SK-N-SH (cell line): ENCODE data around the gene LPXN.

Experiments
- CTCF ChIP-seq: fragments of 200-600 bp; sonication (generic); IDR thresholded peaks from 2 replicates; pipeline ENCODE4 v1.6.1; 2017; ENCODE audit warnings: antibody characterized with exemption, mild to moderate bottlenecking, moderate library complexity
- ELF1 ChIP-seq: IDR thresholded peaks from 2 replicates; pipeline ENCODE4 v1.4.0; 2012
- EP300 ChIP-seq, 2 experiments: IDR thresholded peaks; 2 replicates each; pipeline versions ENCODE4 v1.4.0 to v1.6.1; 2012; ENCODE audit warnings: borderline replicate concordance in 1 of 2, low read depth in 1 of 2, low read length in 1 of 2
- EZH2phosphoT487 ChIP-seq: fragments of 200-600 bp; sonication (generic); IDR thresholded peaks from 2 replicates; pipeline ENCODE4 v1.6.1; 2017; ENCODE audit warnings: low read depth, mixed run types, mild to moderate bottlenecking, antibody characterized with exemption, moderate library complexity, borderline replicate concordance
- JUND ChIP-seq: IDR thresholded peaks from 2 replicates; pipeline ENCODE4 v1.4.0; 2012
- NFIC ChIP-seq: IDR thresholded peaks from 2 replicates; pipeline ENCODE4 v1.4.0; 2012; ENCODE audit warnings: borderline replicate concordance
- NRF1 ChIP-seq: IDR thresholded peaks from 2 replicates; pipeline ENCODE4 v1.6.1; 2012; ENCODE audit warnings: low read depth, mild to moderate bottlenecking, low read length
- POLR2AphosphoS5 ChIP-seq: IDR thresholded peaks from 2 replicates; pipeline ENCODE4 v1.6.1; 2012; ENCODE audit warnings: low read depth, low read length
- RAD21 ChIP-seq: IDR thresholded peaks from 2 replicates; pipeline ENCODE4 v1.6.1; 2012; ENCODE audit warnings: mild to moderate bottlenecking, low read length
- RXRA ChIP-seq: IDR thresholded peaks from 2 replicates; pipeline ENCODE4 v1.4.0; 2012; ENCODE audit warnings: low read depth, mild to moderate bottlenecking, borderline replicate concordance
- USF2 ChIP-seq: fragments of 150-350 bp; IDR thresholded peaks from 2 replicates; pipeline ENCODE4 v1.6.1; 2017; ENCODE audit warnings: antibody characterized with exemption, low read length, low read depth, borderline replicate concordance
- TF ChIP-seq, protein P1 (sequence below): IDR thresholded peaks from 2 replicates; pipeline ENCODE4 v1.4.0; 2012; ENCODE audit warnings: low read depth
- TF ChIP-seq, protein P2 (sequence below): IDR thresholded peaks from 2 replicates; pipeline ENCODE4; 2012

DNA sequence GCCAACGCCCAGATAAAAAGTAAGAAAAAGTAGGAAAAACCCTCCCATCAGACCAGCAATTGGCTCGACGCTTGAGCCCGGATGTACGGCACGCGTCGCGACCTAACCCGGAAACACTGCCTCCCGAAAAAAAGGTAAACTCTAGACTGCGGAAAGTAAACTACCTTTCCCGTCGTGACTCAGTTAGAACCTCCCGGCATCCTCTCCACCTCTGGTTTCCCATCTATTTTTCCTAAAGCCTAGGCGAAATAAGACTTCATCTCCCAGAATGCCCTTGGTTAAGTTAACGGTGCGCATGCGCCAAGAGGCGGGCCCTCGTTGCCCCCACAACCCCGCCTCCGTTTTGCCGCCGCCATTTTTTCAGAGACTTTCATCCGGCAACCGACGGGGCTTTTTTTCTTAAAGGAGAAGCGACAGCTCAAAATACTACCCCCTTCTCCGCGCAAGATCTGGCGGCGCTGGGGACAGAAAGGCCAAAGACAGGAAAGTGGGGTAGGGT, 2.5 kb upstream of the LPXN start:
- TF ChIP-seq NFIC, result no peak; the same call in 1 of the 2 replicates
- no peak for TF ChIP-seq EP300 (IDR thresholded peaks at IDR 0.05; ENCODE audit: borderline replicate concordance in 1 of 2, low read depth in 1 of 2, low read length in 1 of 2)
- TF ChIP-seq CTCF, result no peak
- no peak for TF ChIP-seq RAD21
- 0 out of 2 replicates have a peak, but pooled peaks have one; percentile 0 for TF ChIP-seq JUND
- no peak for TF ChIP-seq RXRA
- no peak for TF ChIP-seq USF2
- TF ChIP-seq, protein P1, sequence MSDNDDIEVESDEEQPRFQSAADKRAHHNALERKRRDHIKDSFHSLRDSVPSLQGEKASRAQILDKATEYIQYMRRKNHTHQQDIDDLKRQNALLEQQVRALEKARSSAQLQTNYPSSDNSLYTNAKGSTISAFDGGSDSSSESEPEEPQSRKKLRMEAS, result peak; percentile 57; the same call in 1 of the 2 replicates
- TF ChIP-seq ELF1, result peak; percentile 77
- peak; percentile 94 for TF ChIP-seq NRF1
- TF ChIP-seq EZH2phosphoT487, result no peak
- TF ChIP-seq, protein P2, sequence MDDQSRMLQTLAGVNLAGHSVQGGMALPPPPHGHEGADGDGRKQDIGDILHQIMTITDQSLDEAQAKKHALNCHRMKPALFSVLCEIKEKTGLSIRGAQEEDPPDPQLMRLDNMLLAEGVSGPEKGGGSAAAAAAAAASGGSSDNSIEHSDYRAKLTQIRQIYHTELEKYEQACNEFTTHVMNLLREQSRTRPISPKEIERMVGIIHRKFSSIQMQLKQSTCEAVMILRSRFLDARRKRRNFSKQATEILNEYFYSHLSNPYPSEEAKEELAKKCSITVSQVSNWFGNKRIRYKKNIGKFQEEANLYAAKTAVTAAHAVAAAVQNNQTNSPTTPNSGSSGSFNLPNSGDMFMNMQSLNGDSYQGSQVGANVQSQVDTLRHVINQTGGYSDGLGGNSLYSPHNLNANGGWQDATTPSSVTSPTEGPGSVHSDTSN, result 0 out of 2 replicates have a peak, but pooled peaks have one; percentile 3
- TF ChIP-seq POLR2AphosphoS5, result no peak
